GM23338 (cell line): ENCODE results near the gene RBM44.

Experiments used
- CREB1 ChIP-seq: fragments of 250-450 bp; sonication (Bioruptor Pico); IDR thresholded peaks from 2 replicates; pipeline ENCODE4 v1.5.0; 2020; ENCODE audit warnings: low read depth, mild to moderate bottlenecking, moderate library complexity
- CTCF ChIP-seq, 2 experiments: fragments of 200-600 bp in 1 of 2; sonication (generic) in 1 of 2; conservative IDR thresholded peaks; 2 replicates each; pipeline versions ENCODE4 v1.5.1 to v1.6.1; 2016 to 2017; ENCODE audit warnings: antibody characterized with exemption in 2 of 2, low read depth in 2 of 2, mild to moderate bottlenecking in 2 of 2, moderate library complexity in 1 of 2
- ETS1 ChIP-seq: IDR thresholded peaks from 2 replicates; pipeline ENCODE4 v1.6.1; 2016; ENCODE audit warnings: antibody characterized with exemption
- EZH2 ChIP-seq: fragments of 200-600 bp; sonication (generic); IDR thresholded peaks from one replicate; pipeline ENCODE4 v1.8.0; 2017; ENCODE audit warnings: antibody characterized with exemption, mild to moderate bottlenecking, low read depth; ENCODE audit not compliant: unreplicated experiment
- EZH2phosphoT487 ChIP-seq: fragments of 200-600 bp; sonication (generic); IDR thresholded peaks from one replicate; pipeline ENCODE4 v1.8.1; 2018; ENCODE audit warnings: antibody characterized with exemption; ENCODE audit not compliant: unreplicated experiment
- JUNB ChIP-seq: IDR thresholded peaks from one replicate; pipeline ENCODE4 v1.6.1; 2016; ENCODE audit warnings: antibody characterized with exemption; ENCODE audit not compliant: unreplicated experiment
- NANOG ChIP-seq: IDR thresholded peaks from 2 replicates; pipeline ENCODE4 v1.6.1; 2016; ENCODE audit warnings: antibody characterized with exemption, borderline replicate concordance
- POLR2AphosphoS5 ChIP-seq: IDR thresholded peaks from 2 replicates; pipeline ENCODE4 v1.6.1; 2016; ENCODE audit warnings: antibody characterized with exemption, low read depth
- REST ChIP-seq: IDR thresholded peaks from one replicate; pipeline ENCODE4 v1.6.1; 2018; ENCODE audit warnings: antibody characterized with exemption; ENCODE audit not compliant: unreplicated experiment
- STAT1 ChIP-seq: IDR thresholded peaks from one replicate; pipeline ENCODE4 v1.6.1; 2016; ENCODE audit warnings: antibody characterized with exemption; ENCODE audit not compliant: unreplicated experiment
- ZNF331 ChIP-seq: fragments of 250-450 bp; sonication (Bioruptor Pico); IDR thresholded peaks from 2 replicates; pipeline ENCODE4 v1.5.0; 2020; ENCODE audit warnings: low read depth, mild to moderate bottlenecking, moderate library complexity

- TF ChIP-seq STAT1, result no peak
- no peak for TF ChIP-seq CTCF (conservative IDR thresholded peaks at IDR 0.05; ENCODE audit: low read depth in 2 of 2)
- no peak for TF ChIP-seq POLR2AphosphoS5
- TF ChIP-seq REST, result no peak
- TF ChIP-seq ETS1, result no peak
- TF ChIP-seq EZH2, result no peak
- no peak for TF ChIP-seq NANOG
- no peak for TF ChIP-seq JUNB
- no peak for TF ChIP-seq EZH2phosphoT487
- no peak for TF ChIP-seq ZNF331
- no peak for TF ChIP-seq CREB1 (CRISPR knock-in tag)
Observed at GRCh38 chr2:237872178-237872887, 73.8 kb downstream of the RBM44 start.
